GM12801 (cell line): ENCODE data around the gene SPEM1.

Experiments
- CTCF ChIP-seq: IDR thresholded peaks from one replicate; pipeline ENCODE4 v1.5.1; 2011; ENCODE audit warnings: control low read depth; ENCODE audit not compliant: insufficient read length; ENCODE audit errors: extremely low read depth

The SPEM1 gene

DNA sequence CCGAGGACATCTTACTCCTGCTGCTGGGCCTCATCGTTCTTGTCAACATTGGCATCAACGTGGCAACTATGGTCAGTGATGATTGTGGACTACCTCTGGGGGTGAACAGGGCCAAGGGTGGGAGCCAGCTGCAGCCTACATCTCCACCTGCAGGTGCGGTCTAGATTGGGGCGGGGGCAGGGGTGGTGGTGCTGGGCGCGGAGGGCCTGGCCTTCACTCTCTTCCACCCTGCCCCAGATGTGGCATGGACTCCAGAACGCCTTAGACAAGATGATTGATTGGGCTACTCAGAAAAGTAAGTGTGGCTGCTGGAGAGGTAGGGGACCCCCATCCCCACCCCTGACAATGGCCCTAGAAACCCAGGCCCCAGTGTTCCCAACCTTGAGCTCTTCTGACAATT is 5.6 kb downstream of the SPEM1 start:
- TF ChIP-seq CTCF, result no peak

GRCh38 chr17:7426203-7426863 is 6.2 kb downstream of the SPEM1 start:
- no peak for TF ChIP-seq CTCF

- TF ChIP-seq CTCF, result no peak
Observed at GRCh38 chr17:7426896-7427489, 6.9 kb downstream of the SPEM1 start.

DNA sequence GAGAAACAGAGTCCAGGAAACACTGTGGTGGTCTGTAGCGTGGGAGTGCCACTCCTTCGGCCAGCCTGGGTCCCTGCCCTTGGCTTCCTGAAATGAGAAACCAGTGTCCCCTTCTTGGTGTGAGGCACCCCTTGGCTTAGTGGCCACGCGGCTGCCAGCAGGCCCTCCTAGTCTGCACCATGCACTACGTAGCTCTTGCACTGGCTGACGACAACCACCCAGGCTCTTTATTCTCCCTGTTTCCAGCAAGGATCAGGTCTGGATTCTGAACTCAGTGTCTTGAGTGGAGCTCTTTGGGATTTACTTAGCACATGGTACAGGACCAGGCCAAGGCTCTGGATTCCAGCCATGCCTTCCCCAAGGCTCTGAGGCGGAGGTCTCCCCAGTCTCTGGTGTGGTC is 7.4 kb downstream of the SPEM1 start:
- TF ChIP-seq CTCF, result no peak

GRCh38 chr17:7428557-7428956 is 8.4 kb downstream of the SPEM1 start, which contains the start of gene SPEM3:
TSS of gene SPEM3 (plus strand) at chr17:7428857. CDS start at chr17:7428903, 46 bp downstream.
- no peak for TF ChIP-seq CTCF

GRCh38 chr17:7429722-7430121 is 9.6 kb downstream of the SPEM1 start:
- no peak for TF ChIP-seq CTCF

- no peak for TF ChIP-seq CTCF
Observed at GRCh38 chr17:7431231-7431630, 11.1 kb downstream of the SPEM1 start.
